Suprapubic skin (tissue), 4 donors: ENCODE results near the gene GPR137C. TPM values are rescaled to one million over a fixed set of nuclear protein-coding genes. Genes with fewer than 3 reads are reported as not detected.

ENCODE experiments used
- DNase-seq, 2 donors: peaks; one replicate each; pipeline ENCODE4 v3.0.0-alpha.2; 2019; ENCODE audit warnings: low spot score in 2 of 2
- H3K27ac ChIP-seq: fragments of 200-600 bp; sonication (generic); one replicate; pipeline ENCODE4 v1.5.1; 2019
- H3K27me3 ChIP-seq: fragments of 200-600 bp; sonication (generic); one replicate; pipeline ENCODE4 v1.5.1; 2019
- H3K36me3 ChIP-seq: fragments of 200-600 bp; sonication (generic); one replicate; pipeline ENCODE4 v1.5.1; 2019
- H3K4me1 ChIP-seq: fragments of 200-600 bp; sonication (generic); one replicate; pipeline ENCODE4 v1.5.1; 2019
- H3K4me3 ChIP-seq: fragments of 200-600 bp; sonication (generic); one replicate; pipeline ENCODE4 v1.5.1; 2019; ENCODE audit warnings: mild to moderate bottlenecking
- H3K9me3 ChIP-seq: fragments of 200-600 bp; sonication (generic); one replicate; pipeline ENCODE4 v1.5.1; 2019
- CTCF ChIP-seq, 2 donors: fragments of 200-600 bp in 1 of 2; fragments of 450-650 bp in 1 of 2; sonication (generic) in 1 of 2; IDR thresholded peaks; one replicate each; pipeline ENCODE4 v1.5.1; 2016 to 2019; ENCODE audit warnings: antibody characterized with exemption in 2 of 2, mild to moderate bottlenecking in 1 of 2, moderate library complexity in 1 of 2
- EP300 ChIP-seq: sonication (generic); formaldehyde crosslinking; IDR thresholded peaks from one replicate; pipeline ENCODE4 v1.6.1; 2017; ENCODE audit warnings: antibody characterized with exemption
- POLR2A ChIP-seq, 2 donors: fragments of 450-650 bp; IDR thresholded peaks; one replicate each; pipeline ENCODE4 v1.6.1; 2017; ENCODE audit warnings: antibody characterized with exemption in 2 of 2, mild to moderate bottlenecking in 2 of 2, moderate library complexity in 2 of 2
- POLR2AphosphoS5 ChIP-seq, 3 donors: sonication (generic); formaldehyde crosslinking; IDR thresholded peaks; one replicate each; pipeline ENCODE4 v1.6.1; 2017; ENCODE audit warnings: antibody characterized with exemption in 3 of 3
- WGBS: methylation state at CpG from one replicate; pipeline ENCODE4 v1.1.5; 2018; 5-methylcytosine and 5-hydroxymethylcytosine counted together
- total RNA-seq, 4 donors: library from RNA; depleted of rRNA; stranded (reverse); fragments of >200 nt; gene quantifications; one replicate each; pipeline ENCODE4 v1.1.0, GENCODE V29; 2016

Gene GPR137C
- total RNA-seq, 4 donors from 2014 or later, result 0.17 to 0.65 TPM; not detected in 2

GRCh38 chr14:52551205-52551604 is 1.4 kb upstream of the GPR137C start:
- no peak overlapping the region for H3K27ac ChIP-seq
- no peak for DNase-seq
- no peaks in the 10 kb centered on the region for H3K9me3 ChIP-seq
- peaks cover 30% of the 10 kb centered on the region for H3K4me1 ChIP-seq
- WGBS, result 47% methylated on average over 6 of the region's 6 CpGs
- H3K27me3 ChIP-seq, result no peaks in the 10 kb centered on the region
- no peaks in the 10 kb centered on the region for H3K36me3 ChIP-seq
- peak overlapping the region; percentile 65 for H3K4me3 ChIP-seq
- TF ChIP-seq POLR2A (IDR thresholded peaks at IDR 0.05) (no peak), POLR2AphosphoS5 (IDR thresholded peaks at IDR 0.05) (no peak), EP300 (no peak), CTCF (IDR thresholded peaks at IDR 0.05) (no peak)

GRCh38 chr14:52551696-52552062 is 957 bp upstream of the GPR137C start:
- DNase-seq, result no peak
- Histone ChIP-seq H3K27ac (peak overlapping the region; percentile 83), H3K27me3 (no peaks in the 10 kb centered on the region), H3K36me3 (no peaks in the 10 kb centered on the region), H3K4me3 (peak overlapping the region; percentile 65), H3K9me3 (no peaks in the 10 kb centered on the region), H3K4me1 (peaks cover 30% of the 10 kb centered on the region)
- under 1% methylated on average over 8 of the region's 8 CpGs for WGBS
- TF ChIP-seq CTCF (IDR thresholded peaks at IDR 0.05), result no peak
- TF ChIP-seq POLR2AphosphoS5 (IDR thresholded peaks at IDR 0.05), result no peak
- TF ChIP-seq POLR2A (IDR thresholded peaks at IDR 0.05), result no peak
- TF ChIP-seq EP300, result no peak

DNA sequence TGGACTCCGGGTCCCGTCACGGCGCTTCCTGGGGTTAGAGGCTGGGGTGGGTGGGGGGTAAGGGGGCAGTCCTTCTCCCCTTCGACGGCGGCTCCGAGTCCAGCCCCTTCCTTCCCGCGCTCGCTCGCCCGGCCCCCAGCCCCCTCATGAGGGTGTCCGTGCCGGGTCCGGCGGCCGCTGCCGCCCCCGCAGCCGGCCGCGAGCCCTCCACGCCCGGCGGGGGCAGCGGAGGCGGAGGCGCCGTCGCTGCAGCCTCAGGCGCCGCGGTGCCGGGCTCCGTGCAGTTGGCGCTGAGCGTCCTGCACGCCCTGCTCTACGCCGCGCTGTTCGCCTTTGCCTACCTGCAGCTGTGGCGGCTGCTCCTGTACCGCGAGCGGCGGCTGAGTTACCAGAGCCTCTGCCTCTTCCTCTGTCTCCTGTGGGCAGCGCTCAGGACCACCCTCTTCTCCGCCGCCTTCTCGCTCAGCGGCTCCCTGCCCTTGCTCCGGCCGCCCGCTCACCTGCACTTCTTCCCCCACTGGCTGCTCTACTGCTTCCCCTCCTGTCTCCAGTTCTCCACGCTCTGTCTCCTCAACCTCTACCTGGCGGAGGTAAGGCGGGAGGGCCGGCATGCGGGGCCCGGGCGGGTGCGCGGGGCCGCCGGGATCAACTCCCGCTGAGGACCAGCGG is 500 bp downstream of the GPR137C start:
- peaks cover 30% of the 10 kb centered on the region for H3K4me1 ChIP-seq
- peak overlapping the region; percentile 65 for H3K4me3 ChIP-seq
- no peaks in the 10 kb centered on the region for H3K36me3 ChIP-seq
- H3K9me3 ChIP-seq, result peaks cover under 1% of the 10 kb centered on the region
- WGBS, result 1% methylated on average over 20 of the region's 69 CpGs
- H3K27me3 ChIP-seq, result no peaks in the 10 kb centered on the region
- H3K27ac ChIP-seq, result peak overlapping the region; percentile 80
- no peak for TF ChIP-seq POLR2AphosphoS5 (IDR thresholded peaks at IDR 0.05)
- TF ChIP-seq CTCF (IDR thresholded peaks at IDR 0.05), result no peak
- TF ChIP-seq POLR2A (IDR thresholded peaks at IDR 0.05), result no peak
- TF ChIP-seq EP300, result no peak
- peak; percentile 71 to 81 for DNase-seq

DNA sequence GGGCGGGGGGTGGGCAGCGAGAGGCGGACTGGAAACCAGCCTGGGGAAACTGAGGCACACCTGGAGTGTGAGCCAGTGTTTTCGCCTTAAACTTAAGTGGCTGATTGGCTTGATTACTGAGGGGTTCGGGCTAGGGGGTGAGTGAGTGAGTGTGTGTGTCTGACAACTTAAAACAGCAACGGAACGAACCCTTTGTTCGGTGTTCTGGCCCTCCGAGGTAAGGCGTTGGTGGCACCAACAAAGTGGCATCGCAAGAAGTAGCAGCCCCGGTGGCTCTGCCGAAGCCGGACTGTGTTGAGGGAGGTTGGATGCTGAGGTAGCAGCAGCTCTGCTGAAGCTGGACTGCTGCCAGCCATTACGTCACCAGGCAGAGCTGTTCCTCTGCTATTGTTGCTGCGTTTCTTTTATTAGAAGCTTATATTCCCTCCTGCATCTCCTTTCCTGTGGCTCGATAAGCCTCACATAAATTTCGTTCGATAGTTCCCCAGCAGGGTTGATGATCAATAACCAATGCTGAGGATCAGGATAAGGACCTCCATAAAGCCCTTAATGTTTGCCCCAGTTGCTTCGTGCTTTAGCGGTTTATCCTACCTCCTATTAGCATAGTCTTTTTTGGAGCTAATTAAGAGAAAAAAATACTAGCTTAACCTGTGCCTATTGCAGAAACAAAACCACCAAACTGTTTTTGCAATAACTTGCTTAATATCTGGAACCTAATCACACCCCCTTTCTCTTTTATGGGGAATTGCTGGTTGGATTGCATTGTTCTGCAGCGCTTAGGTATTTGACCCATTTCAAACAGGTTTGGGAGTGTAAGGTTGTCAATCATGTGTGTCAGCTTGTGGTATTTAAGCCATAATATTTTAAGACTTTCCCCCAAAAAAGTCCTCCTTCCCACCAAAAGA is 1.3 kb downstream of the GPR137C start:
- H3K36me3 ChIP-seq, result no peaks in the 10 kb centered on the region
- peak; percentile 91 to 92 for DNase-seq
- H3K4me3 ChIP-seq, result peak overlapping the region; percentile 65
- WGBS, result 7% methylated on average over 21 of the region's 22 CpGs
- no peaks in the 10 kb centered on the region for H3K27me3 ChIP-seq
- H3K27ac ChIP-seq, result no peak overlapping the region
- H3K4me1 ChIP-seq, result peaks cover 30% of the 10 kb centered on the region
- TF ChIP-seq CTCF (IDR thresholded peaks at IDR 0.05) (no peak), EP300 (no peak), POLR2A (IDR thresholded peaks at IDR 0.05) (no peak), POLR2AphosphoS5 (IDR thresholded peaks at IDR 0.05) (no peak)
- peaks cover 5% of the 10 kb centered on the region for H3K9me3 ChIP-seq

DNA sequence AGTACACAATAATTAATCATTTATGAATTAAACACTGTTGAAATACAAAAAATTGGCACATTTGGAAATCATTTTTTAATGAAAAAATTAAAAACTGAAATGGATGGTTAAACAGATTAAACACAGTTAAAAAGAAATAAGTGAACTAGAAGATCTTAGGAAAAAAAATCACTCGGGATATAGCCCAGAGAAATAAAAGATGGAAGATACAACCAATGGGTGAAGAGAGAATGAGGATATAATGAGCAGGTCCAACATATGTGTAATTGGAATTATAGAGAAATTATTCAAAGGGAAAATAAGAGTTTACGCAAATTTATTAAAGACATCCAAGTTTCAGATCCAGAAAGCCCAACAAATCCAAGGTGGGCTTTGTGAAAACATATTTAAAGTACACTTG is 6.1 kb downstream of the GPR137C start:
- Histone ChIP-seq H3K4me3 (no peak overlapping the region), H3K4me1 (peaks cover 7% of the 10 kb centered on the region), H3K27me3 (no peaks in the 10 kb centered on the region), H3K36me3 (no peaks in the 10 kb centered on the region), H3K27ac (no peak overlapping the region), H3K9me3 (peaks cover 5% of the 10 kb centered on the region)
- TF ChIP-seq POLR2AphosphoS5 (IDR thresholded peaks at IDR 0.05), result no peak
- no peak for TF ChIP-seq EP300
- TF ChIP-seq CTCF (IDR thresholded peaks at IDR 0.05), result no peak
- TF ChIP-seq POLR2A (IDR thresholded peaks at IDR 0.05), result no peak
- WGBS, result 97% methylated on average over 2 of the region's 2 CpGs
- DNase-seq, result no peak
